IMR-90 (cell line): Measurements from ENCODE around the gene LIPH. TPM values are rescaled to one million over a fixed set of nuclear protein-coding genes. Genes with fewer than 3 reads are reported as not detected.

ENCODE experiments used
- ATAC-seq: fragments of 200-7000 bp; cut with Tn5 transposase; 2 replicates; pipeline ENCODE4 v1.9.1; 2020; ENCODE audit warnings: low read depth, mild to moderate bottlenecking, moderate library complexity
- BruUV-seq: library from RNA; stranded (reverse); fragments of 400-500 nt; replicated peaks from 2 replicates; lab custom pipeline; 2021; lab: Mats Ljungman, UMichigan
- CTCF ChIA-PET: fragments of 300-600 bp; formaldehyde crosslinking; extraction: SDS; loops from one replicate; lab custom pipeline; 2021; ENCODE audit warnings: antibody characterized with exemption; lab: Yijun Ruan, JAX
- POLR2A ChIA-PET: fragments of 300-600 bp; sonication (Branson Sonifier 250); formaldehyde crosslinking; loops from one replicate; lab custom pipeline; 2022; ENCODE audit warnings: antibody characterized with exemption; ENCODE audit not compliant: unreplicated experiment; lab: Charles Lee
- DNase-seq: peaks from one replicate; pipeline ENCODE4 v3.0.0; 2013
- H2AFZ ChIP-seq: replicated peaks from 2 replicates; pipeline ENCODE3; 2013; ENCODE audit warnings: low read length, mild to moderate bottlenecking; ENCODE audit not compliant: poor library complexity
- H2AK5ac ChIP-seq: 2 replicates; pipeline ENCODE4 v1.6.1; 2013; ENCODE audit warnings: low read depth, low read length, inconsistent platforms
- H2AK9ac ChIP-seq: replicated peaks from 2 replicates; pipeline ENCODE3; 2013; ENCODE audit warnings: mild to moderate bottlenecking, low read depth, low read length, moderate library complexity; ENCODE audit not compliant: poor library complexity
- H2BK120ac ChIP-seq: 2 replicates; pipeline ENCODE4 v1.6.1; 2013; ENCODE audit warnings: low read depth, low read length, inconsistent platforms
- H2BK15ac ChIP-seq: 3 replicates; pipeline ENCODE4 v1.6.1; 2013; ENCODE audit warnings: low read depth, low read length, inconsistent platforms
- H2BK20ac ChIP-seq: 2 replicates; pipeline ENCODE4 v1.6.1; 2013; ENCODE audit warnings: low read depth, mild to moderate bottlenecking, inconsistent platforms, low read length, moderate library complexity
- H2BK5ac ChIP-seq: 2 replicates; pipeline ENCODE4 v1.6.1; 2013; ENCODE audit warnings: mild to moderate bottlenecking, low read depth, low read length, inconsistent platforms; ENCODE audit not compliant: poor library complexity, severe bottlenecking
- H3K14ac ChIP-seq: replicated peaks from 2 replicates; pipeline ENCODE4 v1.6.1; 2013; ENCODE audit warnings: low read depth, low read length, inconsistent platforms
- H3K18ac ChIP-seq: 2 replicates; pipeline ENCODE4 v1.6.1; 2013; ENCODE audit warnings: low read depth, low read length, control low read depth
- H3K23ac ChIP-seq: 2 replicates; pipeline ENCODE4 v1.6.1; 2013; ENCODE audit warnings: low read depth, low read length, inconsistent platforms
- H3K27ac ChIP-seq: 2 replicates; pipeline ENCODE4 v1.5.1; 2013; ENCODE audit warnings: mild to moderate bottlenecking, control low read depth, low read length; ENCODE audit not compliant: insufficient read depth
- H3K27me3 ChIP-seq: 2 replicates; pipeline ENCODE4 v1.6.1; 2013; ENCODE audit warnings: low read length; ENCODE audit not compliant: control insufficient read depth, insufficient read depth
- H3K36me3 ChIP-seq: 2 replicates; pipeline ENCODE4 v1.6.1; 2013; ENCODE audit warnings: low read length, mixed read lengths; ENCODE audit not compliant: control insufficient read depth, insufficient read depth
- H3K4ac ChIP-seq: 2 replicates; pipeline ENCODE4 v1.6.1; 2013; ENCODE audit warnings: low read depth, low read length, inconsistent platforms
- H3K4me1 ChIP-seq: 2 replicates; pipeline ENCODE4 v1.6.1; 2013; ENCODE audit warnings: low read length, mixed read lengths; ENCODE audit not compliant: control insufficient read depth, insufficient read depth
- H3K4me2 ChIP-seq: 2 replicates; pipeline ENCODE4 v1.6.1; 2013; ENCODE audit warnings: low read depth, mild to moderate bottlenecking, control low read depth, low read length, moderate library complexity
- H3K4me3 ChIP-seq: 2 replicates; pipeline ENCODE4 v1.5.1; 2013; ENCODE audit warnings: low read depth, mild to moderate bottlenecking, control low read depth, low read length, moderate library complexity; ENCODE audit not compliant: insufficient read depth
- H3K56ac ChIP-seq: 2 replicates; pipeline ENCODE4 v1.6.1; 2013; ENCODE audit warnings: low read length, inconsistent platforms; ENCODE audit not compliant: insufficient read depth; ENCODE audit errors: extremely low read depth
- H3K79me1 ChIP-seq, 2 experiments: 2 replicates each; pipeline ENCODE4 v1.6.1; 2013; ENCODE audit warnings: low read length in 2 of 2, inconsistent platforms in 1 of 2, low read depth in 1 of 2
- H3K9ac ChIP-seq: 2 replicates; pipeline ENCODE4 v1.6.1; 2013; ENCODE audit warnings: low read depth, low read length, control low read depth
- H3K9me1 ChIP-seq: 2 replicates; pipeline ENCODE4 v1.6.1; 2013; ENCODE audit warnings: low read length, inconsistent platforms; ENCODE audit not compliant: insufficient read depth
- H3K9me3 ChIP-seq: 2 replicates; pipeline ENCODE4 v1.6.1; 2013; ENCODE audit warnings: low read length; ENCODE audit not compliant: control insufficient read depth, insufficient read depth
- H4K20me1 ChIP-seq: 2 replicates; pipeline ENCODE4 v1.6.1; 2013; ENCODE audit warnings: low read length, inconsistent platforms; ENCODE audit not compliant: insufficient read depth
- H4K5ac ChIP-seq: 2 replicates; pipeline ENCODE4 v1.6.1; 2013; ENCODE audit warnings: mild to moderate bottlenecking, low read depth, low read length, control low read depth
- H4K8ac ChIP-seq, 2 experiments: 2 replicates each; pipeline ENCODE4 v1.6.1; 2013; ENCODE audit warnings: low read depth in 2 of 2, low read length in 2 of 2, control low read depth in 1 of 2, inconsistent platforms in 1 of 2
- H4K91ac ChIP-seq: 2 replicates; pipeline ENCODE4 v1.6.1; 2013; ENCODE audit warnings: low read depth, low read length, inconsistent platforms; ENCODE audit not compliant: insufficient read depth
- BHLHE40 ChIP-seq: fragments of 150-350 bp; IDR thresholded peaks from 2 replicates; pipeline ENCODE4 v1.6.1; 2016; ENCODE audit warnings: mild to moderate bottlenecking, low read depth, low read length
- CEBPB ChIP-seq: IDR thresholded peaks from 2 replicates; pipeline ENCODE4 v1.6.1; 2012; ENCODE audit warnings: low read depth, low read length, improper control_type of control experiment
- CTCF ChIP-seq: conservative IDR thresholded peaks from 2 replicates; pipeline ENCODE4 v1.5.1; 2012; ENCODE audit warnings: mild to moderate bottlenecking, low read depth, low read length, improper control_type of control experiment
- ELK1 ChIP-seq: fragments of 150-350 bp; IDR thresholded peaks from 2 replicates; pipeline ENCODE4 v1.6.1; 2016; ENCODE audit warnings: low read depth, mild to moderate bottlenecking, low read length, moderate library complexity, borderline replicate concordance
- FOS ChIP-seq: fragments of 150-350 bp; IDR thresholded peaks from 2 replicates; pipeline ENCODE4 v1.6.1; 2016; ENCODE audit warnings: low read depth, low read length
- MAFK ChIP-seq: IDR thresholded peaks from 2 replicates; pipeline ENCODE4 v1.6.1; 2012; ENCODE audit warnings: low read depth, low read length, improper control_type of control experiment
- MAZ ChIP-seq: IDR thresholded peaks from 2 replicates; pipeline ENCODE4 v1.6.1; 2012; ENCODE audit warnings: low read depth, mild to moderate bottlenecking, low read length, improper control_type of control experiment, moderate library complexity, borderline replicate concordance
- MXI1 ChIP-seq: IDR thresholded peaks from 2 replicates; pipeline ENCODE4 v1.6.1; 2012; ENCODE audit warnings: low read depth, mild to moderate bottlenecking, low read length, moderate library complexity, borderline replicate concordance
- NFE2L2 ChIP-seq: fragments of 150-350 bp; IDR thresholded peaks from 2 replicates; pipeline ENCODE4 v1.6.1; 2016; ENCODE audit warnings: low read depth, mild to moderate bottlenecking, low read length
- POLR2A ChIP-seq: IDR thresholded peaks from 2 replicates; pipeline ENCODE4 v1.6.1; 2012; ENCODE audit warnings: mild to moderate bottlenecking, low read depth, low read length
- RAD21 ChIP-seq: IDR thresholded peaks from 2 replicates; pipeline ENCODE4 v1.6.1; 2012; ENCODE audit warnings: low read length, improper control_type of control experiment
- RCOR1 ChIP-seq: IDR thresholded peaks from 2 replicates; pipeline ENCODE4 v1.6.1; 2012; ENCODE audit warnings: mild to moderate bottlenecking, low read length, improper control_type of control experiment; ENCODE audit not compliant: insufficient replicate concordance
- SMC3 ChIP-seq: fragments of 150-350 bp; IDR thresholded peaks from 2 replicates; pipeline ENCODE4 v1.6.1; 2016; ENCODE audit warnings: low read depth, mild to moderate bottlenecking, antibody characterized with exemption, low read length, moderate library complexity
- WGBS, 2 experiments: methylation state at CpG; one replicate each; pipeline versions ENCODE4 v1.1.5 to v1.1.7; 2013; ENCODE audit warnings: missing lambda C conversion rate in 2 of 2; ENCODE audit not compliant: insufficient read length in 1 of 2; ENCODE audit errors: extremely low coverage in 2 of 2; 5-methylcytosine and 5-hydroxymethylcytosine counted together
- dilution Hi-C: fragments of 300-500 bp; cut with HindIII; formaldehyde crosslinking; loops from one replicate; pipeline ENCODE4 v1.14.3; 2018; ENCODE audit warnings: low sequenced_read_pairs; ENCODE audit not compliant: unreplicated experiment
- in situ Hi-C: fragments of 300-500 bp; cut with MboI; formaldehyde crosslinking; loops from 3 replicates; pipeline ENCODE4 v1.14.3; 2019; ENCODE audit warnings: low sequenced_read_pairs, inconsistent platforms, mixed read lengths
- intact Hi-C: fragments of 100-400 bp; cut with micrococcal nuclease; formaldehyde crosslinking; loops from 2 replicates; pipeline ENCODE4 v1.10.0; 2022
- polyA plus RNA-seq, 3 experiments: library from polyadenylated mRNA; depleted of rRNA; stranded (reverse); fragments of >200 nt; gene quantifications; 2 replicates each; pipeline ENCODE4 v1.2.3, GENCODE V29; 2012; ENCODE audit warnings: low replicate concordance in 1 of 3
- total RNA-seq: library from RNA; depleted of rRNA; stranded (reverse); fragments of >200 nt; gene quantifications from 2 replicates; pipeline ENCODE4 v1.2.3, GENCODE V29; 2012

LIPH gene
- total and polyA plus RNA-seq, 2 of the 4 experiments (the other 2 are of a cell fraction) = 0.27 to 0.36 TPM

- DNase-seq = no peak
- Histone ChIP-seq H3K27me3 (no peaks in the 10 kb centered on the region), H3K9ac (no peak overlapping the region), H3K18ac (no peak overlapping the region), H3K4me3 (no peak overlapping the region), H2BK120ac (no peak overlapping the region), H2AK5ac (no peak overlapping the region), H4K5ac (no peak overlapping the region), H3K56ac (no peak overlapping the region), H2BK5ac (no peak overlapping the region), H2AFZ (no peak overlapping the region), H4K8ac (no peak overlapping the region), H2BK20ac (no peak overlapping the region), H4K20me1 (no peaks in the 10 kb centered on the region), H3K27ac (no peak overlapping the region), H3K14ac (no peak overlapping the region), H3K23ac (no peak overlapping the region), H2AK9ac (no peak overlapping the region), H3K79me1 (no peaks in the 10 kb centered on the region), H3K36me3 (peaks cover 10% of the 10 kb centered on the region), H3K4me1 (no peaks in the 10 kb centered on the region), H3K9me1 (no peaks in the 10 kb centered on the region; the same call in 1 of the 2 replicates), H3K4me2 (no peak overlapping the region), H3K4ac (no peak overlapping the region), H3K9me3 (no peaks in the 10 kb centered on the region), H2BK15ac (no peak overlapping the region), H4K91ac (no peak overlapping the region)
- dilution Hi-C loops (no loop called here), intact Hi-C loops (no loop called here), in situ Hi-C loops (no loop called here)
- POLR2A ChIA-PET = no interaction called here
- CTCF ChIA-PET = no interaction called here
- no peak for TF ChIP-seq MAZ
- TF ChIP-seq BHLHE40 = no peak
- TF ChIP-seq RAD21 = no peak
- TF ChIP-seq RCOR1 = no peak
- no peak for TF ChIP-seq FOS
- no peak for TF ChIP-seq ELK1
- no peak for TF ChIP-seq CTCF
- TF ChIP-seq POLR2A = no peak
- no peak for TF ChIP-seq MAFK
- no peak for TF ChIP-seq SMC3
- TF ChIP-seq MXI1 = no peak
- no peak for TF ChIP-seq CEBPB
- no peak for TF ChIP-seq NFE2L2
- 100% methylated on average over 1 of the region's 9 CpGs; no CpG with 5 or more reads in 1 of the 2 experiments for WGBS, 2 experiments
- no peak for ATAC-seq
- no TSS peak for BruUV-seq
Observed at GRCh38 chr3:185465471-185465870, 86.9 kb downstream of the LIPH start.
